Inflammatory macrophage (primary cell): Measurements from ENCODE around the gene ZNF853.
"Not testable (repeated sequence)": the region's sequence is repeated elsewhere in the genome, so short reads cannot be mapped to it uniquely, and the experiment has no call there.

ENCODE experiments used
- DNase-seq, 2 donors: peaks; one replicate each; pipeline ENCODE4 v3.0.0-alpha.2; 2020 to 2022

Gene ZNF853

GRCh38 chr7:6652446-6653011 is 37.1 kb downstream of the ZNF853 start:
- no peak for DNase-seq

- DNase-seq: no peak
Measured at GRCh38 chr7:6653071-6654003, 37.9 kb downstream of the ZNF853 start.

GRCh38 chr7:6654113-6654841 is 38.9 kb downstream of the ZNF853 start:
- DNase-seq: no peak

GRCh38 chr7:6654842-6655610 is 39.6 kb downstream of the ZNF853 start:
- no peak for DNase-seq

- DNase-seq: no peak
Measured at GRCh38 chr7:6655636-6656385, 40.4 kb downstream of the ZNF853 start.

- DNase-seq: no peak
Measured at GRCh38 chr7:6656413-6656812, 41.0 kb downstream of the ZNF853 start.

GRCh38 chr7:6658618-6659345 is 43.4 kb downstream of the ZNF853 start:
- no peak for DNase-seq

- DNase-seq: not testable (repeated sequence)
Measured at GRCh38 chr7:6670851-6671250, 55.4 kb downstream of the ZNF853 start.
